ENCODE results near the gene NGDN. TPM values are rescaled to one million over a fixed set of nuclear protein-coding genes. Genes with fewer than 3 reads are reported as not detected.
A peak's percentile ranks its signal among the peaks of the same experiment; 100 is the strongest.
"Not testable (repeated sequence)": the region's sequence is repeated elsewhere in the genome, so short reads cannot be mapped to it uniquely, and the experiment has no call there.

The NGDN gene, protein sequence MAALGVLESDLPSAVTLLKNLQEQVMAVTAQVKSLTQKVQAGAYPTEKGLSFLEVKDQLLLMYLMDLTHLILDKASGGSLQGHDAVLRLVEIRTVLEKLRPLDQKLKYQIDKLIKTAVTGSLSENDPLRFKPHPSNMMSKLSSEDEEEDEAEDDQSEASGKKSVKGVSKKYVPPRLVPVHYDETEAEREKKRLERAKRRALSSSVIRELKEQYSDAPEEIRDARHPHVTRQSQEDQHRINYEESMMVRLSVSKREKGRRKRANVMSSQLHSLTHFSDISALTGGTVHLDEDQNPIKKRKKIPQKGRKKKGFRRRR
- 37.7 TPM for total RNA-seq (ENCODE audit: unreplicated experiment)
- long read RNA-seq, transcript NGDN-202 (11 exons, 1,143 nt) = major isoform, 20 of 29 reads
- long read RNA-seq, partial matches to known transcripts = 5 of 29 reads
- long read RNA-seq, other reads (novel, unspliced or antisense) = 4 of 29 reads

DNA sequence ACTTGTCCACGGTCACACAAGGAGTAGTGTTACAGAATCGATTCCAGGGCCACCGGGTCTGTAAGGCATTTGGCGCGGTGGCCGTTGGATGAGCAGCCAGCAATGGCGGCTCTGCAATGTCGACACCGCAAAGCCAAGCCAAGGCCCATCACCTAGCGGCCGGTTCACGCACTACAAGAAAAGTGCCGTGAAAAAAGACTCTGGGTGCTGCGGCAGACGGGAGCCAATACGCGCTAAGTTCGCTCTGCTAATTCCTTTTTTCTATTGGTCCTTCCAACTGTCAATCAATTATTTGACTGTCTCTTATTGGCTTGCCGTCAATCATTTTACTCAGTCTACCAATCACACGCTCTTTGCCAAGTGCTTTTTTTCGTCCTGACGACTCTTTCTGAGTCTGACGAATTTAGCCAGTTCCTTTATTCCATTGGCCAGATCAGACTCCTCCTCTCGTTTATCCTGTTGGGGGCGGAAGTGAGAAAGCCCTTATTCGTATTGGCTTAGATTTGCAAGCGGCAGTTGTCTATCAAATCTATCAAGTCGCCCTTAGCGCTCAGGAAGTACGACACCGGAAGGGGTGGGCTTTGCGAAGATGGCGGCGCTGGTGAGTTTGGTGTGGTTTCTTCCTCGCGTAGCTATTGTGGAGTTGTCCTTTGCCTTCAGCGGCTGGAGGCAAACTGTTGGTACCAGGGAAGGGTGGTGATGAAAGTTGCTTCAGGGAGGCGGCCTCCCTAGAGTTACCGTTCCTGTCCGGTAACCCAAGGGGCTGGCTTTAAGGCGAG is at the start of gene NGDN:
Gene NGDN (plus strand): TSS at position 577 of the 779 bp plus-strand sequence. CDS start 13 bp downstream, at position 590.
- Mint-ChIP-seq H3K9me3 (ENCODE audit: unreplicated experiment) (no peaks in the 10 kb centered on the region), H3K4me1 (ENCODE audit: unreplicated experiment) (peaks cover 6% of the 10 kb centered on the region), H3K27me3 (ENCODE audit: unreplicated experiment) (peaks cover 3% of the 10 kb centered on the region), H3K36me3 (ENCODE audit: low read depth, unreplicated experiment) (peaks cover 4% of the 10 kb centered on the region), H3K27ac (ENCODE audit: unreplicated experiment) (no peak within 1 kb of the TSS), H3K4me3 (ENCODE audit: unreplicated experiment) (no peak within 1 kb of the TSS)
- peak; percentile 92 for DNase-seq (ENCODE audit: low spot score)
- TF ChIP-seq, protein P1, sequence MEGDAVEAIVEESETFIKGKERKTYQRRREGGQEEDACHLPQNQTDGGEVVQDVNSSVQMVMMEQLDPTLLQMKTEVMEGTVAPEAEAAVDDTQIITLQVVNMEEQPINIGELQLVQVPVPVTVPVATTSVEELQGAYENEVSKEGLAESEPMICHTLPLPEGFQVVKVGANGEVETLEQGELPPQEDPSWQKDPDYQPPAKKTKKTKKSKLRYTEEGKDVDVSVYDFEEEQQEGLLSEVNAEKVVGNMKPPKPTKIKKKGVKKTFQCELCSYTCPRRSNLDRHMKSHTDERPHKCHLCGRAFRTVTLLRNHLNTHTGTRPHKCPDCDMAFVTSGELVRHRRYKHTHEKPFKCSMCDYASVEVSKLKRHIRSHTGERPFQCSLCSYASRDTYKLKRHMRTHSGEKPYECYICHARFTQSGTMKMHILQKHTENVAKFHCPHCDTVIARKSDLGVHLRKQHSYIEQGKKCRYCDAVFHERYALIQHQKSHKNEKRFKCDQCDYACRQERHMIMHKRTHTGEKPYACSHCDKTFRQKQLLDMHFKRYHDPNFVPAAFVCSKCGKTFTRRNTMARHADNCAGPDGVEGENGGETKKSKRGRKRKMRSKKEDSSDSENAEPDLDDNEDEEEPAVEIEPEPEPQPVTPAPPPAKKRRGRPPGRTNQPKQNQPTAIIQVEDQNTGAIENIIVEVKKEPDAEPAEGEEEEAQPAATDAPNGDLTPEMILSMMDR (IDR thresholded peaks at IDR 0.05; ENCODE audit: unreplicated experiment) = peak; percentile 94

DNA sequence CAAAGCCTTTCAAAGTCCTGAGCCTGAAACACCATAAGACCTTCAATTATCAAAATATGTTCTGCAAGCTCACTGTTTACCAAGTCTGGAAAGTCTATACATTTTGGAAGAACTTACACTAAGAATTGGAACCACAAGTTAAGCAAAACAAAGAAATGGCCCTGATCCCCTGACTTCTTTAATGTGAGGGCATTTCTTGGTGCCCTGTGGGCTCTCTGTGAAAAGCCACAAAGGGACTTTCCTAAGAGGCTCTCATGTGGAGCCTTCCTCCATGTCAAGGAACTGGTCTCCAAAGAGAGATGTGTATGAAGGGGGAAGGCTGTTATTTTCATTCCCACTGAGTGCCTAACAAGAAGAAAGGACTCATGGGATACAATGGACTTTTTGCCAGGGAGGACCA is 47.9 kb upstream of the NGDN start:
- H3K4me3 Mint-ChIP-seq (ENCODE audit: unreplicated experiment) = no peak overlapping the region
- no peaks in the 10 kb centered on the region for H3K9me3 Mint-ChIP-seq (ENCODE audit: unreplicated experiment)
- TF ChIP-seq, protein P1 (IDR thresholded peaks at IDR 0.05; ENCODE audit: unreplicated experiment) = no peak
- peaks cover 11% of the 10 kb centered on the region for H3K27me3 Mint-ChIP-seq (ENCODE audit: unreplicated experiment)
- peaks cover 3% of the 10 kb centered on the region for H3K36me3 Mint-ChIP-seq (ENCODE audit: low read depth, unreplicated experiment)
- no peak overlapping the region for H3K27ac Mint-ChIP-seq (ENCODE audit: unreplicated experiment)
- no peak for DNase-seq (ENCODE audit: low spot score)
- H3K4me1 Mint-ChIP-seq (ENCODE audit: unreplicated experiment) = no peaks in the 10 kb centered on the region

DNA sequence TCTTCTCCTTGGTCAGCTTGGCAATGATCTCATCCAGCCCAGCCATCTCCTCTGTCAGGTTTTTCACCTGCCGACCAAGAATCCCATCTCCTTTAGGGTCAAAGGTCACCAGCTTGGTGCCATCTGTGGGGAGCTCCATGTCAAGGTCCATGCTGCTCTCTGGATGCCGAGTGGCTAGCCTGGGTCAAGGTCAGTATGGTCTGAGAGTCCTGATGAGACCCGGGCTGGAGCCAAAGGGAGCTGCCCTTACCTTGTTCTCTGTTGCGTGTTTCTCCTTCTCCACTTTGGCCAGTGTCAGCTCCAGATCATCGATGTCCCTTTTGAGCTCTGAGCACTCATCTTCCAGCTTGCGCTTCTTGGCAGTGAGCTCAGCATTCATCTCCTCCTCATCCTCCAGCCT is 45.8 kb upstream of the NGDN start:
- no peaks in the 10 kb centered on the region for H3K4me1 Mint-ChIP-seq (ENCODE audit: unreplicated experiment)
- H3K4me3 Mint-ChIP-seq (ENCODE audit: unreplicated experiment) = no peak overlapping the region
- no peak overlapping the region for H3K27ac Mint-ChIP-seq (ENCODE audit: unreplicated experiment)
- peaks cover 3% of the 10 kb centered on the region for H3K36me3 Mint-ChIP-seq (ENCODE audit: low read depth, unreplicated experiment)
- H3K27me3 Mint-ChIP-seq (ENCODE audit: unreplicated experiment) = peaks cover 14% of the 10 kb centered on the region
- TF ChIP-seq, protein P1 (IDR thresholded peaks at IDR 0.05; ENCODE audit: unreplicated experiment) = no peak
- no peak for DNase-seq (ENCODE audit: low spot score)
- no peaks in the 10 kb centered on the region for H3K9me3 Mint-ChIP-seq (ENCODE audit: unreplicated experiment)

DNA sequence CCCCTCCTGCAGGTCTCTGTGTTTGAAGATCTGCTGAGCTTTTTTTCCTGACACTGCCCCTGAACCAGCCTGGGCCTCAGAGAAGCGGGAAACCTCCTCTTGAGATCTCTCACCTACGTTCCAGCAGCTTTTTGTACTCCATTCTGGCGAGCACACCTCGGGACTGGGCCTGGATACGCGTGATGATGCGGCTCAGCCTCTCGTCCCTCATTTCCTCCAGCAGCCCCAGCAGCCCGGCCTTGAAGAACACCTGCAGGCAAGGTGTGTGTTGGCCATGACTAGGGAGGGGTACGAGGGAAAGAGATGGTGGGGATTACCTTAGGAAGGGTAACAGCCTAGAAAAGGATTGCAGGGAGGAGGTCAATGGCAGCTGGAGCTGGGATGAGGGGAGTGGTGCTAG is 44.3 kb upstream of the NGDN start:
- DNase-seq (ENCODE audit: low spot score) = no peak
- H3K9me3 Mint-ChIP-seq (ENCODE audit: unreplicated experiment) = no peaks in the 10 kb centered on the region
- H3K27ac Mint-ChIP-seq (ENCODE audit: unreplicated experiment) = no peak overlapping the region
- no peak overlapping the region for H3K4me3 Mint-ChIP-seq (ENCODE audit: unreplicated experiment)
- TF ChIP-seq, protein P1 (IDR thresholded peaks at IDR 0.05; ENCODE audit: unreplicated experiment) = no peak
- peaks cover 3% of the 10 kb centered on the region for H3K36me3 Mint-ChIP-seq (ENCODE audit: low read depth, unreplicated experiment)
- no peaks in the 10 kb centered on the region for H3K4me1 Mint-ChIP-seq (ENCODE audit: unreplicated experiment)
- peaks cover 14% of the 10 kb centered on the region for H3K27me3 Mint-ChIP-seq (ENCODE audit: unreplicated experiment)

DNA sequence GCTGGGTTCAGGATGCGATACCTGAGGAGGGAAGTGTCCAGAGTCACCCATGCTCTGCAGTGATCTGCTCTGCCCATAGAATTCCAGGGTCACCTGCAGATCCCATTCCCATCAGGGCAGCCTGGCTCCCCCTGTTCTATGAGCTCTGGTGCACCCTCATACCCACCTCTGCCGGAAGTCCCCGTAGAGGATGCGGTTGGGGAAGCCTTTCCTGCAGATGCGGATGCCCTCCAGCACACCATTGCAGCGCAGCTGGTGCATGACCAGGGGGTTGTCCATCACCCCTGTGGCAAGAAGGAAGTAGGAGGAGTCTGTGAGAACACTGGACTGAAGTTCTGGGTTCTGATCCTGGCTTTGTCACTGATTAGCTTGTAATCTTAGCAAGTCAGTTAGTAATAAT is 43.7 kb upstream of the NGDN start:
- H3K27me3 Mint-ChIP-seq (ENCODE audit: unreplicated experiment) = peaks cover 12% of the 10 kb centered on the region
- H3K4me3 Mint-ChIP-seq (ENCODE audit: unreplicated experiment); H3K9me3 Mint-ChIP-seq (ENCODE audit: unreplicated experiment); DNase-seq (ENCODE audit: low spot score); H3K4me1 Mint-ChIP-seq (ENCODE audit: unreplicated experiment); H3K36me3 Mint-ChIP-seq (ENCODE audit: low read depth, unreplicated experiment): not testable (repeated sequence)
- peak overlapping the region; percentile 48 for H3K27ac Mint-ChIP-seq (ENCODE audit: unreplicated experiment)

All from endothelial cell (in vitro differentiated cells).